Upper lobe of right lung (tissue), 1 donor: ENCODE data around the gene ZNF397. TPM values are rescaled to one million over a fixed set of nuclear protein-coding genes. Genes with fewer than 3 reads are reported as not detected.
"Not testable (repeated sequence)": the region's sequence is repeated elsewhere in the genome, so short reads cannot be mapped to it uniquely, and the experiment has no call there.

ENCODE experiments used
- ATAC-seq: fragments of 200-7000 bp; cut with Tn5 transposase; one replicate; pipeline ENCODE4 v1.9.1; 2020; ENCODE audit warnings: mild to moderate bottlenecking, moderate library complexity
- DNase-seq: peaks from one replicate; pipeline ENCODE4 v3.0.0-alpha.2; 2020
- H3K27ac ChIP-seq: fragments of 200-600 bp; one replicate; pipeline ENCODE4 v1.8.0; 2022
- H3K27me3 ChIP-seq: fragments of 200-600 bp; one replicate; pipeline ENCODE4 v1.8.0; 2022; ENCODE audit warnings: mild to moderate bottlenecking
- H3K36me3 ChIP-seq: fragments of 200-600 bp; one replicate; pipeline ENCODE4 v1.8.0; 2022
- H3K4me1 ChIP-seq: fragments of 200-600 bp; one replicate; pipeline ENCODE4 v1.8.0; 2022
- H3K4me3 ChIP-seq: fragments of 200-600 bp; one replicate; pipeline ENCODE4 v1.8.0; 2022; ENCODE audit warnings: mild to moderate bottlenecking
- H3K9me3 ChIP-seq: fragments of 200-600 bp; one replicate; pipeline ENCODE4 v1.8.0; 2022
- CTCF ChIP-seq: fragments of 200-600 bp; IDR thresholded peaks from one replicate; pipeline ENCODE4 v1.8.0; 2022; ENCODE audit warnings: antibody characterized with exemption
- intact Hi-C: fragments of 100-400 bp; cut with DNase I; formaldehyde crosslinking; loops from one replicate; pipeline ENCODE4 v1.11.0; 2022
- total RNA-seq: library from RNA; stranded (reverse); fragmentation: NEBNext Ultra II Directional; extraction: Animal tissue kit (Norgen Biotek cat#: 25700); gene quantifications from one replicate; pipeline ENCODE4 v1.2.1, GENCODE V29; 2021
- donor health status: DM: no; HTN: yes; CAD: no; lungs with severe emphysema.

ZNF397 gene
- total RNA-seq, 1 donor from 2014 or later = 29.2 TPM

GRCh38 chr18:35201256-35201931, 39.4 kb upstream of the ZNF397 start:
- no peaks in the 10 kb centered on the region for H3K27me3 ChIP-seq
- DNase-seq = no peak
- no peak overlapping the region for H3K4me3 ChIP-seq
- H3K36me3 ChIP-seq = no peaks in the 10 kb centered on the region
- ATAC-seq = no peak
- H3K27ac ChIP-seq = no peak overlapping the region
- no peak for TF ChIP-seq CTCF
- intact Hi-C loops = no loop called here
- H3K4me1 ChIP-seq = no peaks in the 10 kb centered on the region
- H3K9me3 ChIP-seq = no peaks in the 10 kb centered on the region

DNA sequence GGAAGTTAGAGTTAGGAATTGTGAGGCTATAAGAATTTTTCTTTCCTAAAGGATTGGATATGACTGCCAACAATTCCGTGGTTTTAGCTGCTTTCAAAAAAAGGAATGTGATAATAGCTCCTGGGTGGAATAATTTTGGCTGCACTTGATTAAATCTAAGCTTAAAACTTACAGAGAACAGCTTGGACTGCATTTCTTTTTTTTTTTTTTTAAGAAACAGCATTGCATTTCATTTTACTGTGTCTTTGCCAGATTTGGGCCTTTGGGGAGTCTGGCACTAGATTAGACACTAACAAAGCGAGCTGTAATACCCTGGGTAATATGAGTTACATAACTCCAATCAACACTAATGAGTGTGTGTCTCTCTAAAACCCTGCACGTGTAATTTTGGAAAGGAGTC, 37.8 kb upstream of the ZNF397 start:
- Histone ChIP-seq H3K27me3 (no peaks in the 10 kb centered on the region), H3K27ac (no peak overlapping the region), H3K9me3 (no peaks in the 10 kb centered on the region), H3K4me3 (no peak overlapping the region), H3K4me1 (no peaks in the 10 kb centered on the region), H3K36me3 (no peaks in the 10 kb centered on the region)
- DNase-seq (no peak), ATAC-seq (no peak)
- intact Hi-C loops = no loop called here
- no peak for TF ChIP-seq CTCF

DNA sequence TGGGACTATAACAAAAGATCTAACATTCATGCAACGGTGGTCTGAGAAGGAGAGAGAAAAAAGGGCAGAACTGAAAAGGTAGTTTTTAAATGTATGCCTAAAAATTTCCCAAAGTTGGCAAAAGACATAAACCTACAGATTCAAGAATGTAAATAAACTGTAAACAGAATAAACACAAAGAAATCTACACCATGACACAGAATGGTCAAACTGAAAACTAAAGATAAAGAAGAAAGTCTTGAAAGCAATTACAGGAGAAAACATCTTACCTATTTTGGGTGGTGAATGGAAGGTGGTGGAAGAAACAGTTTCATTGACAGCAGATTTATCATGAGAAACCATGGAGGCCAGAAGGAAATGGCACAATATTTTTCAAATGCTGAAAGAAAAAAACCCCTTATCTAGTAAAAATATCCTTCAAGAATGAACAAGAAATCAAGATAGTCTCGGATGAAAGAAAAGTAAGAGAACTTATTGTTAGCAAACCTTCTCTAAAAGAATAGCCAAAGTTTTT, 35.6 kb upstream of the ZNF397 start:
- no peak overlapping the region for H3K27ac ChIP-seq
- no peak for DNase-seq

DNA sequence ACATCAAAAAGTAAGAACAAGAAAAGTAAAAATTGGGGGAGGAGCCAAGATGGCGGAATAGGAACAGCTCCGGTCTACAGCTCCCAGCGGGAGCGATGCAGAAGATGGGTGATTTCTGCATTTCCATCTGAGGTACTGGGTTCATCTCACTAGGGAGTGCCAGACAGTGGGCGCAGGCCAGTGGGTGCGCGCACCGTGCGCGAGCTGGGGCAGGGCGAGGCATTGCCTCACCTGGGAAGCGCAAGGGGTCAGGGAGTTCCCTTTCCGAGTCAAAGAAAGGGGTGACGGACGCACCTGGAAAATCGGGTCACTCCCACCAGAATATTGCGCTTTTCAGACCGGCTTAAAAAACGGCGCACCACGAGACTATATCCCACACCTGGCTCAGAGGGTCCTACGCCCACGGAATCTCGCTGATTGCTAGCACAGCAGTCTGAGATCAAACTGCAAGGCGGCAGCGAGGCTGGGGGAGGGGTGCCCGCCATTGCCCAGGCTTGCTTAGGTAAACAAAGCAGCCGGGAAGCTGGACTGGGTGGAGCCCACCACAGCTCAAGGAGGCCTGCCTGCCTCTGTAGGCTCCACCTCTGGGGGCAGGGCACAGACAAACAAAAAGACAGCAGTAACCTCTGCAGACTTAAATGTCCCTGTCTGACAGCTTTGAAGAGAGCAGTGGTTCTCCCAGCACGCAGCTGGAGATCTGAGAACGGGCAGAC, 34.9 kb upstream of the ZNF397 start:
- H3K4me3 ChIP-seq, DNase-seq, H3K4me1 ChIP-seq, ATAC-seq, H3K27me3 ChIP-seq, H3K27ac ChIP-seq, intact Hi-C loops, H3K36me3 ChIP-seq, H3K9me3 ChIP-seq: not testable (repeated sequence)

More for the DNA sequence above, 35.6 kb upstream of the ZNF397 start:
- intact Hi-C loops = no loop called here
- Histone ChIP-seq H3K9me3 (no peaks in the 10 kb centered on the region), H3K27me3 (no peaks in the 10 kb centered on the region), H3K4me1 (no peaks in the 10 kb centered on the region), H3K4me3 (no peak overlapping the region), H3K36me3 (no peaks in the 10 kb centered on the region)
- TF ChIP-seq CTCF = no peak
- no peak for ATAC-seq

GRCh38 chr18:35215026-35215425, 25.8 kb upstream of the ZNF397 start:
- intact Hi-C loops = no loop called here
- no peak overlapping the region for H3K4me3 ChIP-seq
- no peaks in the 10 kb centered on the region for H3K36me3 ChIP-seq
- no peak for TF ChIP-seq CTCF
- DNase-seq (no peak), ATAC-seq (no peak)
- H3K27ac ChIP-seq = no peak overlapping the region
- no peaks in the 10 kb centered on the region for H3K27me3 ChIP-seq
- no peaks in the 10 kb centered on the region for H3K9me3 ChIP-seq
- H3K4me1 ChIP-seq = no peaks in the 10 kb centered on the region

- ATAC-seq, H3K27ac ChIP-seq, H3K9me3 ChIP-seq, H3K4me3 ChIP-seq, H3K4me1 ChIP-seq, H3K36me3 ChIP-seq, H3K27me3 ChIP-seq, intact Hi-C loops, DNase-seq: not testable (repeated sequence)
These were observed 24.2 kb upstream of the ZNF397 start for GRCh38 chr18:35216611-35217010.

DNA sequence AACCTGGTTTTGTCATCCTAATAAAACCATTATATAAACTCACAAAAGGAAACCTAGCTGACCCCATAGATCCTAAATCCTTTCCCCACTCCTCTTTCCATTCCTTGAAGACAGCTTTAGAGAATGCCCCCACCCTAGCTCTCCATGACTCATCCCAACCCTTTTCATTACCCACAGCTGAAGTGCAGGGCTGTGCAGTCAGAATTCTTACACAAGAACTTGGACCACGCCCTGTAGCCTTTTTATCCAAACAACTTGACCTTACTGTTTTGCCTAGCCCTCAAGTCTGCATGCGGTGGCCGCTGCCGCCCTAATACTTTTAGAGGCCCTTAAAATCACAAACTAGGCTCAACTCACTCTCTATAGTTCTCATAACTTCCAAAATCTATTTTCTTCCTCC, 21.5 kb upstream of the ZNF397 start:
- H3K27me3 ChIP-seq, H3K36me3 ChIP-seq, DNase-seq, ATAC-seq, intact Hi-C loops, H3K9me3 ChIP-seq, H3K4me1 ChIP-seq, H3K27ac ChIP-seq, H3K4me3 ChIP-seq: not testable (repeated sequence)
